Gastrocnemius medialis (tissue), 4 donors: ENCODE data around the gene ANKRD16. TPM values are rescaled to one million over a fixed set of nuclear protein-coding genes. Genes with fewer than 3 reads are reported as not detected.

Experiments used
- ATAC-seq, 2 donors: fragments of 150-250 bp; one replicate each; pipeline ENCODE4 v1.9.1; 2016
- DNase-seq, 2 donors: peaks; one replicate each; pipeline ENCODE4 v3.0.0-alpha.2; 2019
- H3K27ac ChIP-seq, 4 donors: fragments of 200-600 bp; sonication (generic); 1 replicate in 1 of 4; 2 replicates in 3 of 4; pipeline ENCODE4 v1.5.1; 2016 to 2018; ENCODE audit warnings: mild to moderate bottlenecking in 2 of 4, moderate library complexity in 1 of 4
- H3K27me3 ChIP-seq, 3 donors: fragments of 200-600 bp; sonication (generic) in 2 of 3; 1 replicate in 1 of 3; 2 replicates in 2 of 3; pipeline versions ENCODE4 v1.5.1 to v1.6.0; 2016 to 2019; ENCODE audit warnings: mild to moderate bottlenecking in 1 of 3, moderate library complexity in 1 of 3
- H3K36me3 ChIP-seq, 2 donors: fragments of 200-600 bp; sonication (generic) in 1 of 2; one replicate each; pipeline ENCODE4 v1.5.1; 2017 to 2018
- H3K4me1 ChIP-seq, 2 donors: fragments of 200-600 bp; sonication (generic) in 1 of 2; one replicate each; pipeline ENCODE4 v1.5.1; 2016 to 2017; ENCODE audit warnings: mild to moderate bottlenecking in 2 of 2
- H3K4me3 ChIP-seq, 4 donors: fragments of 200-600 bp; sonication (generic) in 3 of 4; 1 replicate in 1 of 4; 2 replicates in 3 of 4; pipeline ENCODE4 v1.5.1; 2016 to 2019; ENCODE audit warnings: mild to moderate bottlenecking in 2 of 4
- H3K9me3 ChIP-seq, 3 donors: fragments of 200-600 bp; sonication (generic) in 2 of 3; 1 replicate in 1 of 3; 2 replicates in 2 of 3; pipeline ENCODE4 v1.5.1; 2016 to 2019
- POLR2A ChIP-seq, 2 donors: fragments of 450-650 bp; IDR thresholded peaks; one replicate each; pipeline ENCODE4 v1.6.1; 2017; ENCODE audit warnings: antibody characterized with exemption in 2 of 2, mild to moderate bottlenecking in 2 of 2, moderate library complexity in 2 of 2
- in situ Hi-C, 4 donors: fragments of 200-750 bp; cut with MboI; loops; one replicate each; pipeline versions ENCODE4 v1.15.0 to v1.8.0; 2017; ENCODE audit warnings: low sequenced_read_pairs in 4 of 4
- intact Hi-C: fragments of 100-400 bp; cut with DNase I; formaldehyde crosslinking; loops from one replicate; pipeline ENCODE4 v1.15.1; 2023; ENCODE audit warnings: low total_unique reads
- total RNA-seq, 4 donors: library from RNA; depleted of rRNA; stranded (reverse); fragments of >200 nt; gene quantifications; one replicate each; pipeline versions ENCODE4 v1.1.0 to v1.2.3, GENCODE V29; 2016
- TF ChIP-seq, protein P1 (sequence below), 5 experiments: fragments of 450-650 bp in 3 of 5; fragments of 200-600 bp in 2 of 5; sonication (generic) in 2 of 5; IDR thresholded peaks in 4 of 5; conservative IDR thresholded peaks in 1 of 5; 1 replicate in 4 of 5; 2 replicates in 1 of 5; pipeline ENCODE4 v1.5.1; 2016 to 2019; ENCODE audit warnings: antibody characterized with exemption in 5 of 5, mild to moderate bottlenecking in 3 of 5, moderate library complexity in 3 of 5

The ANKRD16 gene
- total RNA-seq, 4 donors from 2014 or later = 1.4 to 5.4 (median 3.8) TPM

DNA sequence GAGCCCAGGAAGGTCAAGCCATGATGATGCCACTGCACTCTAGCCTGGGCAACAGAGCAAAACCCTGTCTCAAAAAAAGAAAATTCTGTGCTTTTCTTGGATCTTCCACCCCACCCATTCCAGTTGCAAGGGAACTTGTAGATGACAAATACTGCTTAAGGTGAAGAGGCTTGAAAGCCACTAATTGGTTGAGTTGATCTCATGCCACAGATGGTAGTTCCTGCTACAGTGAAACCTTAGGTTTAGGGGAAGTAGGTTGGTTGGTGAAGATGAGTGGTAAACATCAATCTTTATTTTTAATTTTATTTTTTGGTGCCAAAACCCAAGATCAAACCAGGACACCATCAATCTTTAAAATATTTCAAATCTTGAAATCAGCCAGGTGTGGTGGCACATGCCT lies 73.5 kb downstream of the ANKRD16 start:
- in situ Hi-C loops = no loop called here
- intact Hi-C loops = no loop called here
- TF ChIP-seq POLR2A (IDR thresholded peaks at IDR 0.05) = no peak
- TF ChIP-seq, protein P1, sequence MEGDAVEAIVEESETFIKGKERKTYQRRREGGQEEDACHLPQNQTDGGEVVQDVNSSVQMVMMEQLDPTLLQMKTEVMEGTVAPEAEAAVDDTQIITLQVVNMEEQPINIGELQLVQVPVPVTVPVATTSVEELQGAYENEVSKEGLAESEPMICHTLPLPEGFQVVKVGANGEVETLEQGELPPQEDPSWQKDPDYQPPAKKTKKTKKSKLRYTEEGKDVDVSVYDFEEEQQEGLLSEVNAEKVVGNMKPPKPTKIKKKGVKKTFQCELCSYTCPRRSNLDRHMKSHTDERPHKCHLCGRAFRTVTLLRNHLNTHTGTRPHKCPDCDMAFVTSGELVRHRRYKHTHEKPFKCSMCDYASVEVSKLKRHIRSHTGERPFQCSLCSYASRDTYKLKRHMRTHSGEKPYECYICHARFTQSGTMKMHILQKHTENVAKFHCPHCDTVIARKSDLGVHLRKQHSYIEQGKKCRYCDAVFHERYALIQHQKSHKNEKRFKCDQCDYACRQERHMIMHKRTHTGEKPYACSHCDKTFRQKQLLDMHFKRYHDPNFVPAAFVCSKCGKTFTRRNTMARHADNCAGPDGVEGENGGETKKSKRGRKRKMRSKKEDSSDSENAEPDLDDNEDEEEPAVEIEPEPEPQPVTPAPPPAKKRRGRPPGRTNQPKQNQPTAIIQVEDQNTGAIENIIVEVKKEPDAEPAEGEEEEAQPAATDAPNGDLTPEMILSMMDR (IDR thresholded peaks at IDR 0.05 in 4 of 5, conservative IDR thresholded peaks at IDR 0.05 in 1 of 5) = no peak
- no peaks in the 10 kb centered on the region for H3K36me3 ChIP-seq
- H3K4me1 ChIP-seq = peaks cover 22 to 24% of the 10 kb centered on the region in 2 donors
- no peak overlapping the region for H3K4me3 ChIP-seq
- H3K9me3 ChIP-seq = no peaks in the 10 kb centered on the region
- no peaks in the 10 kb centered on the region for H3K27me3 ChIP-seq
- H3K27ac ChIP-seq = no peak overlapping the region
- DNase-seq = no peak
- no peak for ATAC-seq

DNA sequence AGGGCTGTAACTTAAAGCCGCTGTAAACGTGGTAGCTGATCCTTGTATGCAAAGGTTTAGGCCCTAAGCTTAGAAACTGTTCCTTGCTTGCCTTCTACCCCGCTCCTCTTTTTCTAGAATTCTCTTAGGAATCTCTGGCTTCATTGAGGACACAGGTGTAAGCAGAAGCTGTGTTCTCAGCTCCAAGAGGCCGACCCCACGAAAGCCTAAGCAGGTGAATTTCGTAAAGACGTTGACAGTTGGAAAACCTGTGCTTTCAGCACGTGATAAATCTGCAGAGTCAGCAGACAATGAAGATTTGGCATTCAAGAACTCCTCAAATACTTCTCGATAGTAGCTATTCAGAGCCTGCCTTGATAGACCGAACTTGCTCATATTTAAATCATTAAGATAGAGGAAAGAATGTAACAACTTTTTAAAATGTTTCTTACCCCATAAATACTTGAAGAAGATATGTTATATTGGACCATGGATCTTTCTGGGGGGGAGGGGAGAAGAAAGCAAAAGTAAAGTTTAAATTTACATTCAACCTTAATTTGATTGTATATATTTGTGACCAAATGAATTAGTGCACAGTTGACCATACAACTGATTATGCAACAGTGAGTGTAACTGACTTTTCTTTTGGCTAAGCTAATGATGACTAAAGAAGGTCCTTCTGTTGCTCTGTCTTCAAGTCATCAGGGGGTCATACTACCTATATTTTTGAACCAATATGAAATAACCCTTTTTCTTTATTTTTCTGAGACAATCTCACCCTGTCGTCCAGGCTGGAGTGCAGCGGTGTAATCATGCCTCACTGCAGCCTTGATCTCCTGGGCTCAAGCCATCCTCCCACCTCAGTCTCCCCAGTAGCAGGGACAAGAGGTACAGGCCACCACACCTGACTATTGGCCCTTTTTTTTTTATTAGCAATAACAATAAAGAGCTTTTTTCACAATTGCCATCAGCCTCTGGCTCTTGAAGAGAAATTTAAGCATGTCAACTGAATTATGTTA lies 75.3 kb downstream of the ANKRD16 start:
- peak in 1 of 2 donors; percentile 0 for ATAC-seq
- H3K36me3 ChIP-seq = no peaks in the 10 kb centered on the region
- in situ Hi-C loops (no loop called here), intact Hi-C loops (loop anchor here (5.0 kb wide), 1 partner anchor 163 kb away; the partner anchor contains the start of gene IL15RA)
- no peaks in the 10 kb centered on the region for H3K27me3 ChIP-seq
- TF ChIP-seq, protein P1 (IDR thresholded peaks at IDR 0.05 in 4 of 5, conservative IDR thresholded peaks at IDR 0.05 in 1 of 5) = no peak
- TF ChIP-seq POLR2A (IDR thresholded peaks at IDR 0.05) = no peak
- no peaks in the 10 kb centered on the region for H3K9me3 ChIP-seq
- H3K27ac ChIP-seq = peak overlapping the region; percentile 91 to 98 (median 98)
- H3K4me1 ChIP-seq = peaks cover 38 to 42% of the 10 kb centered on the region in 2 donors
- H3K4me3 ChIP-seq = peak overlapping the region; percentile 85 to 97 (median 90)
- DNase-seq = no peak

GRCh38 chr10:5813341-5814109 lies 76.2 kb downstream of the ANKRD16 start, which contains the start of gene GDI2:
TSS of gene GDI2 (minus strand) at chr10:5813434. CDS start at chr10:5813258, 176 bp downstream.
- intact Hi-C loops (loop anchor here (1.0 to 5.0 kb wide), 4 partner anchors 60 to 164 kb away; partner anchors contain the start of genes ANKRD16, IL15RA and TASOR2), in situ Hi-C loops (no loop called here)
- DNase-seq (peak; percentile 94 to 96), ATAC-seq (peak; percentile 92 to 96)
- Histone ChIP-seq H3K27me3 (no peaks in the 10 kb centered on the region), H3K4me1 (peaks cover 43 to 47% of the 10 kb centered on the region in 2 donors), H3K27ac (peak within 1 kb of the TSS; percentile 91 to 98 (median 98)), H3K36me3 (no peaks in the 10 kb centered on the region), H3K4me3 (peak within 1 kb of the TSS; percentile 85 to 97 (median 90)), H3K9me3 (no peaks in the 10 kb centered on the region)
- peak; percentile 89 to 91 for TF ChIP-seq POLR2A (IDR thresholded peaks at IDR 0.05)
- TF ChIP-seq, protein P1 (IDR thresholded peaks at IDR 0.05 in 4 of 5, conservative IDR thresholded peaks at IDR 0.05 in 1 of 5) = peak in 2 of 5 experiments; percentile 15 to 21

DNA sequence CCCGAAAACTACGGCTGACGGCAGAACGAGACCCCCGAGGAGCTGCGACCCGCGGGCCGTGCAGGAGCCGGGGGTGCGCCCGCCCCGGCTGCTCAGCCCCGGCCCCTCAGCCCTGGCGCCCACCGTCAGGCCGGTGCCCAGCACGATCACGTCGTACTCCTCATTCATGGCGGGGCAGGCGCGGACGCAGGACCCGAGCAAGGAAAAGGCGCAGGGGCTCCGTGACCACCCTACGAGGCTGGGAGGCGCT lies 76.7 kb downstream of the ANKRD16 start:
- H3K4me1 ChIP-seq = peaks cover 47 to 48% of the 10 kb centered on the region in 2 donors
- peak overlapping the region; percentile 84 to 97 (median 86) for H3K4me3 ChIP-seq
- peak overlapping the region; percentile 91 to 98 (median 98) for H3K27ac ChIP-seq
- DNase-seq (no peak), ATAC-seq (peak; percentile 48 to 55)
- no peaks in the 10 kb centered on the region for H3K27me3 ChIP-seq
- H3K9me3 ChIP-seq = no peaks in the 10 kb centered on the region
- in situ Hi-C loops = no loop called here
- no peak for TF ChIP-seq POLR2A (IDR thresholded peaks at IDR 0.05)
- TF ChIP-seq, protein P1 (IDR thresholded peaks at IDR 0.05 in 4 of 5, conservative IDR thresholded peaks at IDR 0.05 in 1 of 5) = no peak
- intact Hi-C loops = loop anchor here (1.0 to 5.0 kb wide), 4 partner anchors 60 to 164 kb away; partner anchors contain the start of genes ANKRD16, IL15RA and TASOR2
- H3K36me3 ChIP-seq = no peaks in the 10 kb centered on the region
